ENCODE measurements around the gene CA11. TPM values are rescaled to one million over a fixed set of nuclear protein-coding genes. Genes with fewer than 3 reads are reported as not detected.

CA11 gene
- total RNA-seq, 4 donors from 2014 or later, result 0.51 to 55.1 (median 8.1) TPM

GRCh38 chr19:48606463-48607358 lies 39.3 kb downstream of the CA11 start, which contains the start of gene SPACA4:
Gene SPACA4 (plus strand): TSS chr19:48606742. CDS start chr19:48606979, 237 bp downstream.
- intact Hi-C loops (cut with DNase I; ENCODE audit: low total_unique reads), result no loop called here
- H3K9me3 ChIP-seq, result no peaks in the 10 kb centered on the region
- no peak within 1 kb of the TSS for H3K4me3 ChIP-seq
- no peak for TF ChIP-seq POLR2A (IDR thresholded peaks at IDR 0.05)
- no peak for TF ChIP-seq CTCF (IDR thresholded peaks at IDR 0.05)
- no peaks in the 10 kb centered on the region for H3K27me3 ChIP-seq
- no peak for DNase-seq
- no peaks in the 10 kb centered on the region for H3K4me1 ChIP-seq
- H3K36me3 ChIP-seq, result no peaks in the 10 kb centered on the region
- H3K27ac ChIP-seq, result no peak within 1 kb of the TSS

GRCh38 chr19:48603850-48604249 lies 42.1 kb downstream of the CA11 start:
- Histone ChIP-seq H3K4me1 (no peaks in the 10 kb centered on the region), H3K36me3 (no peaks in the 10 kb centered on the region), H3K27ac (no peak overlapping the region), H3K4me3 (no peak overlapping the region), H3K27me3 (no peaks in the 10 kb centered on the region), H3K9me3 (no peaks in the 10 kb centered on the region)
- no peak for TF ChIP-seq POLR2A (IDR thresholded peaks at IDR 0.05)
- TF ChIP-seq CTCF (IDR thresholded peaks at IDR 0.05), result no peak
- intact Hi-C loops (cut with DNase I; ENCODE audit: low total_unique reads), result no loop called here
- DNase-seq, result no peak

GRCh38 chr19:48603449-48603848 lies 42.5 kb downstream of the CA11 start:
- Histone ChIP-seq H3K4me3 (no peak overlapping the region), H3K4me1 (no peaks in the 10 kb centered on the region)
- intact Hi-C loops (cut with DNase I; ENCODE audit: low total_unique reads), result no loop called here

GRCh38 chr19:48603001-48603400 lies 43.0 kb downstream of the CA11 start:
- intact Hi-C loops (cut with DNase I; ENCODE audit: low total_unique reads), result no loop called here
- H3K4me3 ChIP-seq, result no peak overlapping the region
- no peaks in the 10 kb centered on the region for H3K36me3 ChIP-seq
- DNase-seq, result no peak
- H3K27me3 ChIP-seq, result no peaks in the 10 kb centered on the region
- H3K27ac ChIP-seq, result no peak overlapping the region
- TF ChIP-seq CTCF (IDR thresholded peaks at IDR 0.05) (no peak), POLR2A (IDR thresholded peaks at IDR 0.05) (no peak)
- no peaks in the 10 kb centered on the region for H3K4me1 ChIP-seq
- H3K9me3 ChIP-seq, result no peaks in the 10 kb centered on the region

More at GRCh38 chr19:48603449-48603848, 42.5 kb downstream of the CA11 start:
- Histone ChIP-seq H3K27ac (no peak overlapping the region), H3K9me3 (no peaks in the 10 kb centered on the region), H3K36me3 (no peaks in the 10 kb centered on the region), H3K27me3 (no peaks in the 10 kb centered on the region)
- no peak for DNase-seq
- TF ChIP-seq POLR2A (IDR thresholded peaks at IDR 0.05) (no peak), CTCF (IDR thresholded peaks at IDR 0.05) (no peak)

GRCh38 chr19:48600679-48601417 lies 45.1 kb downstream of the CA11 start:
- no peak overlapping the region for H3K4me3 ChIP-seq
- H3K27me3 ChIP-seq, result no peaks in the 10 kb centered on the region
- no peak overlapping the region for H3K27ac ChIP-seq
- intact Hi-C loops (cut with DNase I; ENCODE audit: low total_unique reads), result no loop called here
- H3K36me3 ChIP-seq, result no peaks in the 10 kb centered on the region
- H3K9me3 ChIP-seq, result no peaks in the 10 kb centered on the region
- TF ChIP-seq POLR2A (IDR thresholded peaks at IDR 0.05) (no peak), CTCF (IDR thresholded peaks at IDR 0.05) (no peak)
- no peaks in the 10 kb centered on the region for H3K4me1 ChIP-seq
- DNase-seq, result no peak
